GM23248 (cell line): ENCODE data around the gene PAK4.

Experiments
- EZH2 ChIP-seq: fragments of 200-600 bp; sonication (generic); IDR thresholded peaks from 2 replicates; pipeline ENCODE4 v1.6.1; 2018; ENCODE audit warnings: antibody characterized with exemption, mild to moderate bottlenecking; ENCODE audit not compliant: insufficient read depth, poor library complexity, severe bottlenecking
- EZH2phosphoT487 ChIP-seq: fragments of 200-600 bp; sonication (generic); IDR thresholded peaks from 2 replicates; pipeline ENCODE4 v1.6.1; 2018; ENCODE audit warnings: antibody characterized with exemption, moderate library complexity, mild to moderate bottlenecking, low read depth; ENCODE audit not compliant: insufficient read depth

DNA sequence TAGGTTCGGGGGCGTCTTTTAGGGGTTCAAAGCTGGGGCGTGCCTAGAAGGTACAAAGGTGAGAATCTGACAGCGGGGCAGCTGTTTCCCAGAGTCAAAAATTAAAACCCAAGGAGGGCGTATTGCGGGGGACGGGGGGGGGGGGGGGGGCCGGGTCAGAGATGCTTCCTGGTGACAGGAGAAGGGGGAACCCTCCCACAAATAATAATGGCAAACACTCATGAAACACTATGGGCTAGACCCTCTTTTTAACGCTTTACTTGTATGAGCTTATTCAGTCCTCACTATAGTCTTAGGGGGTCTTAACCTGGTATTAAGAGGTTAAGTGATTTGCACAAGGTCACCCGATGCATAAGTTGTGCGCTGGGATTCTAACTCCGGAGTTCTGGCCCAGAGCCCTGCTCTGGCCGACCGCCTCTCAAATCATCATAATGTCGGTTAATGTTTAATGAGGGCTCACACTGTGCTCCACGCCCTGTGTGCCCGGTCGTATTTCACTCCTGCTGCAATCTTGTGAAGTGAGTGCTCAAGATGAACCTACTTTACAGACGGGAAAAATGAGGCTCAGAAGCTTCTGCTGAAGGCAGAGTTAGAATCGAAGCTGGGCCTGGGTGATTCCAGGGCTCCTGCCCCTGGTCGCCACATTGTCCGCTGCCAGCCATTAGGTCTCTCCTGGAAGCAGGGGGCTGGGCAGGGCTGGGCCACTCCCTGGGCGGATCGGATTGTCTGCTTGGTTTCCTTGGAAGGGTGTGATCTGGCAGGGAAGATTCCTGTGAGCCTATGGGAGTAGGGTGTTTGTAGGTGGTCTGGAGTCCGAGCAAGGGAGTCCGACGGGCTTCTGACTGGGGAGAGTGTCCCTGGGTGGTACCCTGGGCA lies 964 bp downstream of the PAK4 start:
- no peak for TF ChIP-seq EZH2
- no peak for TF ChIP-seq EZH2phosphoT487
